ENCODE data around the gene EDN3. TPM values are rescaled to one million over a fixed set of nuclear protein-coding genes. Genes with fewer than 3 reads are reported as not detected.

The EDN3 gene
- polyA plus RNA-seq, 1 donor from 2014 or later, result 0.50 TPM

DNA sequence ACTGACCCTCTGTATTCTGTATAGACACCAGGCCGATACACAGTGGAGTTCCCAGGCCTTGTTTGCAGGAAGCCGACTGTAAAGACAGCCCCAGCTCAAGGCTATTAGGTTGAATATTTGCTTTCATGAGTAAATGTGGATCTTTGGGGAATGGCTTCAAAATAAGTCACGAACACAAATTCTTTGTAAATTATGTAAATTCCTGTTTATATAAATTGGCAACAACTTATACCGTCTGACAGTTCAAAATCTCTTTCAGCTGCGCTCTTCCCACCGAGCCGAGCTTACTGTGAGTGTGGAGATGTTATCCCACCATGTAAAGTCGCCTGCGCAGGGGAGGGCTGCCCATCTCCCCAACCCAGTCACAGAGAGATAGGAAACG is 24.7 kb downstream of the EDN3 start:
- Histone ChIP-seq H3F3A (ENCODE audit: insufficient read depth, low read length, poor library complexity, severe bottlenecking) (no peaks in the 10 kb centered on the region), H3K9me3 (ENCODE audit: low read length) (no peaks in the 10 kb centered on the region), H3K9ac (ENCODE audit: low read length) (no peak overlapping the region), H3K27ac (ENCODE audit: low read length) (no peak overlapping the region), H4K20me1 (ENCODE audit: insufficient read depth) (no peaks in the 10 kb centered on the region), H3K79me2 (replicated peaks; ENCODE audit: insufficient read depth, low read length) (no peaks in the 10 kb centered on the region), H2AFZ (ENCODE audit: low read depth, low read length) (no peak overlapping the region), H3K36me3 (ENCODE audit: insufficient read depth, low read length) (no peaks in the 10 kb centered on the region), H3K4me2 (ENCODE audit: low read length) (no peak overlapping the region), H3K9me2 (ENCODE audit: insufficient read depth, low read length) (no peaks in the 10 kb centered on the region), H3K27me3 (ENCODE audit: insufficient read depth, low read depth, low read length) (no peaks in the 10 kb centered on the region), H3K4me3 (ENCODE audit: low read length) (no peak overlapping the region)
- TF ChIP-seq RAD21 (conservative IDR thresholded peaks at IDR 0.05) (no peak), TAF1 (IDR thresholded peaks at IDR 0.05; ENCODE audit: low read depth) (no peak), REST (IDR thresholded peaks at IDR 0.05; ENCODE audit: borderline replicate concordance) (no peak), POLR2AphosphoS5 (IDR thresholded peaks at IDR 0.05) (no peak), CTCF (IDR thresholded peaks at IDR 0.05; ENCODE audit: poor library complexity, severe bottlenecking) (no peak), SMC3 (conservative IDR thresholded peaks at IDR 0.05; ENCODE audit: poor library complexity) (no peak), EP300 (conservative IDR thresholded peaks at IDR 0.05; ENCODE audit: poor library complexity, severe bottlenecking) (no peak), EZH2 (IDR thresholded peaks at IDR 0.05; ENCODE audit: borderline replicate concordance, insufficient read depth, low read length, poor library complexity, severe bottlenecking) (no peak), MXI1 (conservative IDR thresholded peaks at IDR 0.05; ENCODE audit: poor library complexity, severe bottlenecking) (no peak)

- Histone ChIP-seq H3K4me3 (ENCODE audit: low read length) (no peak overlapping the region), H3K9me3 (ENCODE audit: low read length) (no peaks in the 10 kb centered on the region), H3K27ac (ENCODE audit: low read length) (no peak overlapping the region), H3K4me2 (ENCODE audit: low read length) (no peak overlapping the region), H3K79me2 (replicated peaks; ENCODE audit: insufficient read depth, low read length) (no peaks in the 10 kb centered on the region), H3K27me3 (ENCODE audit: insufficient read depth, low read depth, low read length) (no peaks in the 10 kb centered on the region), H3F3A (ENCODE audit: insufficient read depth, low read length, poor library complexity, severe bottlenecking) (no peaks in the 10 kb centered on the region), H3K9me2 (ENCODE audit: insufficient read depth, low read length) (no peaks in the 10 kb centered on the region), H3K36me3 (ENCODE audit: insufficient read depth, low read length) (no peaks in the 10 kb centered on the region), H4K20me1 (ENCODE audit: insufficient read depth) (no peaks in the 10 kb centered on the region), H2AFZ (ENCODE audit: low read depth, low read length) (no peak overlapping the region), H3K9ac (ENCODE audit: low read length) (no peak overlapping the region)
- TF ChIP-seq EP300 (conservative IDR thresholded peaks at IDR 0.05; ENCODE audit: poor library complexity, severe bottlenecking), result no peak
- no peak for TF ChIP-seq CTCF (IDR thresholded peaks at IDR 0.05; ENCODE audit: poor library complexity, severe bottlenecking)
- no peak for TF ChIP-seq POLR2AphosphoS5 (IDR thresholded peaks at IDR 0.05)
- TF ChIP-seq RAD21 (conservative IDR thresholded peaks at IDR 0.05), result no peak
- no peak for TF ChIP-seq REST (IDR thresholded peaks at IDR 0.05; ENCODE audit: borderline replicate concordance)
- no peak for TF ChIP-seq TAF1 (IDR thresholded peaks at IDR 0.05; ENCODE audit: low read depth)
- no peak for TF ChIP-seq EZH2 (IDR thresholded peaks at IDR 0.05; ENCODE audit: borderline replicate concordance, insufficient read depth, low read length, poor library complexity, severe bottlenecking)
- TF ChIP-seq MXI1 (conservative IDR thresholded peaks at IDR 0.05; ENCODE audit: poor library complexity, severe bottlenecking), result no peak
- no peak for TF ChIP-seq SMC3 (conservative IDR thresholded peaks at IDR 0.05; ENCODE audit: poor library complexity)
Measured at GRCh38 chr20:59326188-59326587, 25.8 kb downstream of the EDN3 start.
